HG03095 (cell line): ENCODE results near the gene TMEM120B.
"Not testable (repeated sequence)": the region's sequence is repeated elsewhere in the genome, so short reads cannot be mapped to it uniquely, and the experiment has no call there.

Experiments used
- ATAC-seq: cut with Tn5 transposase; IDR thresholded peaks from one replicate; pipeline ENCODE4 v1.9.1; 2021; ENCODE audit warnings: moderate library complexity; ENCODE audit not compliant: unreplicated experiment

Gene TMEM120B

GRCh38 chr12:121789800-121790728 is 77.5 kb downstream of the TMEM120B start:
- peak; percentile 39 for ATAC-seq

- not testable (repeated sequence) for ATAC-seq
Observed at GRCh38 chr12:121790785-121791184, 78.2 kb downstream of the TMEM120B start.

DNA sequence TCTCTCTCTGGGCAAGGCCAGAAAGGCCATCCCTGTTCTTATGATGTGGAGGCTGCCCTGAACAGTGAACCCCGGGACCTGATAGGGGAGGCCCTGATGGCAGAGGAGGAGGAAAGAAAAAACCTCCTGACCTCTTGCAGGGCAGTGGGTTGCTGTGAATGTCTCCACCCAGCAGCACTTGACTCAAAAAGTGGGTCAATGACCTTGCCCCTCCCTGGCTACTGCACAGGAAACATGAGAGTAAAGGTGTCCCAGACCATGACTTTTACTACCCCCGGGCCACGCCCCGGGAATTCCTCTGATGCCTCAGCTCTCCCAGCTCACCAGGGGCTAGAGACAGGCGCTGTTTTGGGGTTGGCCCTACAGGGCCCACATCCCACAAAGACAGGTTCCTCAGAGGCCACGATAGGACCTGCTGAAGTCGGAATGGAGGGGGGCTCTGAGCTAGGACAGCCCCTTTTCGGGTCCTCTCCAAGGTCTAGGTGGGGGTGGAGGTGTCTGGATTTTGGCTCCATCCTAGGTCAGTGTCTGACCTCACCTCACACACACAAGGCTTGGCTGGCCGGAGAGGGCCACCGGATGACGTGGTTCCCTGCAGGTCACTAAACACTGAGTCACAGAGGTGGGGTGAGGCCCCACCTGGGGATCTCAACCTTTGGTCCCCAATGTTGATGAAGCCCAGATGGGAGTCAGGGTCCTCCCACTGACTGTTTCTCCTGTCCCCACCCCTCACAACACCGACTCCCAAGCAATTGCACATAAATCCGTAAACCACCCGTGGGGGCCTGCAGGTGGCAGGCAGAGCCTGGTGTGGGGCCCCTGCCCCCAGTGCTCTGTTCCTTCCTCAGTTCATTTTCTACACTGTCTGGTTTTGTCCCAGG is 79.4 kb downstream of the TMEM120B start:
- no peak for ATAC-seq

DNA sequence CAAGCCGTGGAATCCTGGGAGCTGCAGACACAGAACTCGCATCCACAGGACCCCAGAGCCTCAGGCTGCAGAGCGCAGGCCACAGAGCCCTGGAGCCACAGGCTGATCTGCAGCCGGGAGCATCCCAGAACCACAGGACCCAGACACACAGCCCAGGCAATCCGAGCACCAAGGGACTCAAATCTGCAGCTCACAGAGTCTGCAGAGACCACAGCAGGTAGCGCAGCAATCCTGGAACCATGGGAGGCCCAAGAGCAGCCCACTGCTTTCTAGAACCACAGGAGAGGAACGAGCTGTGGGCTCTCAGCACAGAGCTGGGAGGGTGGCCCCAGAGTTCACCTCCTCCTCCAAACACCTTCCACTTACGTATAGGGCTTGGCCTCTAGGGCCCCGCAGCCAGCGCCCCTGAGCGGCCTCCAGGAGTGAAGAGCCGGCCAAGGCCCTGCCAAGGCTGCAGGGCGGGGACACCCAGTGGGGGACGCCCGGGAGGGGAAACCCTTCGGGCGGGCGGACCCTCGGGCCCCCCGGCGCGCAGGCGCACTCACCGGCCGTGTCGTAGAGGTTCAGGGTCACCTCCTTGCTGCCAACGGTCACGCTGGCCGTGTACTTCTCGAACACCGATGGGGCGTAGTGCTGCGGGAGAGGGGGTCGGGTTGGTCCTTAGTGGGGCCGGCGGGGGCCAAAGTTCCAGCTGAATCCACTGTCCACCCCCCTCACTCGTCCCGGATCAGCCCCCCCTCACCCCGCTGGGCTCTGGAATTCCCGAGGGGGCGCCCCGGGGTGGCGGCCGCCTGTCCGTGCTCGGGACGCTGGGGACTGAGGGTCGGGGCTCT is 80.3 kb downstream of the TMEM120B start:
- no peak for ATAC-seq

DNA sequence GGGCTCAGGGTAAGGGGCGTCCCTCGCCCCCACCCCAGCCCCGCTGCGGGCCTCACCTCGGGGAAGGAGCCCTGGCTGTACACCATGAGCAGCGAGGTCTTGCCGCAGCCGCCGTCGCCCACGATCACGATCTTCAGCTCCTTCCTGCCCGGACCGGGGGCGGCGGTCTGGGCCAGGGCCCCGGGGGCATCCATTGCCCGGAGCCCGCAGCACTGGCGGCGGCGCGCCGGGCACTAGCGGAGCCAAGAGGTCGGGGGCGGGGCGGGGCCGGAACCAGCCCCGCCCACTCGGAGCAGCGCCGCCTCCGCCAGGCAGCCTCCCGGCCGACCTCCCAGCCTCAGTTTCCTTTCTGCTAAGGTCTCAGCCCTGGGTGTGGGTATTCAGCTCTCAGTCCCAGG is 80.9 kb downstream of the TMEM120B start, which contains the start of gene RHOF:
Gene RHOF (minus strand): TSS at position 249 of the 398 bp plus-strand sequence. CDS start 55 bp downstream, at position 194.
- ATAC-seq = no peak

DNA sequence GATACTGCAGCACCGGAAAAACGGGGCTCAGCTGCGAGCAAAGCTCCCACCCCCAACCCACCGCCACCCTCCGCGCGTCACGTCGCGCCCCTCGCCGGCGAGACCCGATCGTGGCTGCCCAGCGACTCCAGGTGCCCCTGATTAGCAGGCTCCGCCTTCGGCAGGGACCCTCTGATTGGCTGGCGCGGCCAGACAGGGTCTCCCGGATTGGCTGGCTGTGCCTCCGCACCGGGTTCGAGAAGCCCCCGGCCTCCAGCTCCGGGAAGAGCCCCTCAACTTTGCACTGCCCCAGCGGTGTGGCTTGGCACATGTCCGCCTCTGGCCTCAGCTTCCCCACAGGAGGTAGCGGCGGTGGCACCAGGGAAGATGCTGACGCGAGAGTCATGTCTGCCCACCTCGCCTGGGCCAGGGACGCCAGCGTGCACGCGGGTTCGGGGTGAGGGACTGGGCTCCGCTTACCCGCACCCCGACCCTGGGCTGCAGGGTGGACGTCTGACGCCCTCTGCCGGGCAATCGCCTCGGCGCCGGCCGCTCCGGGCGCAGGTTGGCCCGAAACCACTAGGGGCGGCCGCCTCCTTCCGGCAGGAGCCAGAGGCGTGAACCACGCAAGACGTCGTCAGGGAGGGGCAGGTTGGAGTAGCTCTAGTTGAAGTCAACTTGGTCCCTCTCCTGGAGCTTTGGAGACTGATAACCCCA is 81.4 kb downstream of the TMEM120B start:
- ATAC-seq = peak; percentile 42

- peak; percentile 2 for ATAC-seq
Observed at GRCh38 chr12:121794534-121795033, 82.0 kb downstream of the TMEM120B start.

DNA sequence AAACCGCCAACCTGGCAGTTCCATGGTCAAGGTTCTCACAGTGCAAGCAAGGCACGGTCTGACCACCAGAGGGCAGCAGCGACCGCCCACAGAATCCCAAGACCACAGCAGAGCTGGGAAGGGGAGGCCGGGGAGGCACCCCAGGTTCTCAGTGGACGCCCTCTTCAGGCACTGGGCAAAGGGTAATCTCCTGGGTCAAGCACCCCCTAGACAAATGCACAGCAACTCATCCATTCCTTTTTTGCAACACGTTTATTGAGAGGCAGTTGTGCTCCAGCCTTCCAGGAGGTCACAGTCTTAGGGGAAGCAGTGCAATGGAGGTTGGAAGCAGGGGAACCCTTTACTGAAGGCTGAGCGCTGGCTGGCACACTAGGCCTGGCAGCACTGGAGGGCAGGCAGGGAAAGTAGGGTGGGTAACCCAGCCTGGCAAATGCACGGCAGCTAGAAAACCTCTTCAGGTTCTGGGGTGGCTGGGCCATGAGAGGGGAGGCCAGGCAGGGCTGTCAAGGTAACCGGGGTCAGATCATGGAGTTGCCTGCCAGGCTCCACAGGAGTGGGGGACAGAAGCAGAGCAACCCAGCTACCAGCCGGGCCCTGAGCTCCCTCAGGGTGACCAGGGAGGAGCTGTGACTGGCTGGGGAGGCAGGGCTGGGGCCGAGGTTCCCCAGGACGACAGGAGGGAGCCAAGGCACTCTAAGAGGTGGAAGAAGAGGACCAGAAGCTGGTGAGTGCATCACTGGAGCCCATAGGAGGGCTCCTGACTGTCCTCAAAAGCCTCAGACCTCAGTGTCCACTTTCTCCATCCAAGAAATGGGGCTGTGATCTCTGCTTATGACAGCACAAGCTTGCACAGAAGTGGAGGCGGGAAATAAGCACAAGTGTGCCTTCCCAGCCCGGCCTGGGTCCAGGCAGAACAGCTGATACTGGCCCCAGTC is 82.7 kb downstream of the TMEM120B start:
- ATAC-seq = no peak

DNA sequence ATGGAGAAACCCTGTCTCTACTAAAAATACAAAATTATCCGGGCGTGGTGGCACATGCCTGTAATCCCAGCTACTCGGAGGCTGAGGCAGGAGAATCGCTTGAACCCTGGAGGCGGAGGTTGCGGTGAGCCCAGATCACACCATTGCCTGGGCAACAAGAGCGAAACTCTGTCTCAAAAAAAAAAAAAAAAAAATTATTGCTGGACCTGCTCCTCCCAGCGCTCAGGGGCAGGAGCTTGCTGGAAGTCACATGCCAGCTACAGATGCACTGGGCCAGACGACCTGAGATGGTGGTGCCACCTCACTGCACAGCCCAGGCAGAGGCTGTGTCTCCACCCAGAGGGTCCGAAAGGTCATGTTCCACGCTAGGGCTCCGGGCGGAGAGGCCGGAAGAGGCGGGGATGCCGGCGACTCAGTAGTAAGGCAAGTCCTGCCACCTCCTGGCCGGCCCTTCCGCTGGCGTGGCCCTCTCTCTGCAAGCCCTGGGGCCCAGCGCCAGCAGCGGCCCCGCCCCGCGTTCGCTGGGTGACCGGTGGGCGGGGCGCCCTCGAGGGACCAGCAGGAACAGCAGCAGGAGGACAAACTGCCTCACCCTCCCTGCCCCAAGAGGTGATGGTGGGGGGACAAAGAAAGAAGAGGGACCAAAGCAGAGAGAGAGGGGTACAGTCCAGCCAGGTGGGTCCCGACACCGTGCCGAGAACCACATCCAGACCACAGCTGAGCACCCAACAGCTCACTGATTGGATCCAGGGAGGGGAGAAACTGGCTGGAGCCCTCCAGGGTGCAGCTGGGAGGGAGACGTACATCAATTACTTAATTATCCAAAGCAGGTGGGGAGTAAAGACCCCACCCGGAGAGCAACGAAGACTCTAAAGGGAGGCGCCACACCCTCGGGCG is 84.6 kb downstream of the TMEM120B start:
- ATAC-seq = no peak

DNA sequence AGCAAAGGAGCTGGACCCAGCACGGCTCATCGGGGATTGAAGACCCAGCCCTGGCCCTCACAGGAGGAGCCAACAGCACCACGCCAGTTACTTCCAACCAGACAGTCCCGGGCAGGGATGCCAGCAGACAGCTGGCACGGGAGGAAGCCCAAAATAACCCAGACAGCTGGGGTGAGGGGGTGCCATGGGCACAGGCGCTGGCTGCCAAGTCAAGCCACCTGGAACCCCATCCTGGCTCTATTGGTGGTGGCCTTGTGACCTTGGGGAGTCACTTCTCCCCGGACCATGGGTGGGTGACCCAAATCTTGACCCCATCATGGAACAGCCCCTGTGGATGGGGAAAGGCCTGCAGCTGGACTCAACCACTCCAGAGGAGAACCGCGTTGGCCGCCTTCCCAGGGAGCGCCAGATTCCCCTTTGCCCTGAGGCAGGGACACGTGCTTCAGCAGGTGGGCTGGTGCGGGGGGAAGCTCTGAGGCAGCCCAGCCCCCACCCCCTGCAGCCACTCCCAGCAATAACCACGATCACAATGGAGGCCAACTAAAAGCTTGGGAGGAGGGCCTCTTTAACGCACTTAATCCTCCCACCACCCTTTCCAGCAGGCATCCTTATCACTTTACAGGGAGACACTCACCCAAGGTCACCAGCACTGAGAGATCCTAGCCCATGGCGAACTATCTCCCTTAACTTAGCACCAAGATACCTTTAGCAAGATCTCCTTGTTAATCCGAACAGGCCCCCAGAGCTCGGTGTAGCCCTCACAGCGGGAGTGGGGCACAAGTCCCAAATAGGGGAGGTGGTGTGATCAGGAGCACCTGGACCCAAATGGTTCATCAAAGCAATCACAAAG is 85.6 kb downstream of the TMEM120B start:
- ATAC-seq = no peak

DNA sequence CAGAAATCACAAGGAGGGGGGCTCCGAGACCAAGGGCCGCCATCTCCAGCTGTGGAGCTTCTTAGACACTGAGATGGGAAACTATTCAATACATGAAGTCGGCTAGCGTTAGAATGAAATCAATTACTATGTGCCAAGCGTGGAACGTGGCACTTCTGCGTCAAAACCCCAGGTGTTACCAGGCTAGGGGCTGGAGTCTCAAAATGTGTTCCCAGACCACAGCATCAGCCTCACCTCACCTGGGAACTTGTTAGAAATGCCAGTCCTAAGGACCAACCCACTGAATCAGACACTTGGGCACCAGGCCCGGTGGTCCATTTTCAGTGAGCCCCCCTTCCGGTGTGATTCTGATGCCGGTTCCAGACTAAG is 86.2 kb downstream of the TMEM120B start:
- no peak for ATAC-seq

- ATAC-seq = no peak
Observed at GRCh38 chr12:121799156-121799841, 86.7 kb downstream of the TMEM120B start.

- ATAC-seq = no peak
Observed at GRCh38 chr12:121799842-121800693, 87.5 kb downstream of the TMEM120B start.

DNA sequence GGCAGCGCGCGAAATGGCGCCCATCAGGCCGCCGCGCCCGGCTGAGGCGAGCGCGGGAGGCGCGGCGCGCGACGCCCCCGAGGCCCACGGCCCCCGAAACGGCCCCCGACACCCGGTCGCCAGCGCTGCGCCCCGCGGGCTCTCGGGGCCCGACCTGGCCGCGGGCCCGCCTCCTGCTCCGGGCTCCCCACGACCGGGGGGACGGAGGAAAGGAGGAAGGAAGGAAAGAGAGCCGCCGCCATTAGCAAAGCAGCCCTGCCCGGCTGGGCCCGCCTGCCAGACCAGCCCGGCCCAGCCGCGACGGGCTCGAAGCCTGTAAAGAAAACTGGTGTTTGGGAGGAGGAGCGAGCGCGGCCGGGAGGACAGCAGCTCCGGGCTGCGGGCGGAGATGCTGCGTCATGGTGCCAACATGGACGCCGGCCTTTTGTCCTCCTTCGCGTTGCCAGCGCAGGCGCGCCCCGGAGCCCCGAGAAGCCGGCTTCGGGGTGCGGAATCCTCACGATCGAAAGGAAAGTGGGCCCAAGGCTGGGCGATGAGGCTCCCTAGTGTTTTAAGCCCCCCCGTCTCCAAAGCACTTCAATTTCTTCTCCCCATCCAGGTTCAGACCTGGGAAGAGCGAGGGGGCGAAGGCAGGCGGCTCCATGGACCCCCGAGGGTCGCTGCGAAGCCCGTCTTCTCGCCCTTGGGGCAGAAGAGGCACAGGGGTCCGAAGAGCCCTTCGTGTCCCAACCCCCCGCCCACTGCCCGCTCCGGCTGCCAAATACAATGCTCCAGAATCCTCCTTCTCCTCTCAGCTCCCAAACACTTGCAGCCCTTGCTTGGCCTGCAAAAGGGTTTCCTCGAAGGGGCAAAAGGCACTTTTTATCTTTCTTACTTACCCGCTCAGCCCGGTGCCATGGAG is 88.4 kb downstream of the TMEM120B start:
- no peak for ATAC-seq
